GM19043 (cell line): ENCODE measurements around the gene CHAF1B.
"Not testable (repeated sequence)": the region's sequence is repeated elsewhere in the genome, so short reads cannot be mapped to it uniquely, and the experiment has no call there.

ENCODE experiments used
- ATAC-seq: cut with Tn5 transposase; IDR thresholded peaks from one replicate; pipeline ENCODE4 v1.9.1; 2021; ENCODE audit warnings: low read depth; ENCODE audit not compliant: unreplicated experiment

The CHAF1B gene

DNA sequence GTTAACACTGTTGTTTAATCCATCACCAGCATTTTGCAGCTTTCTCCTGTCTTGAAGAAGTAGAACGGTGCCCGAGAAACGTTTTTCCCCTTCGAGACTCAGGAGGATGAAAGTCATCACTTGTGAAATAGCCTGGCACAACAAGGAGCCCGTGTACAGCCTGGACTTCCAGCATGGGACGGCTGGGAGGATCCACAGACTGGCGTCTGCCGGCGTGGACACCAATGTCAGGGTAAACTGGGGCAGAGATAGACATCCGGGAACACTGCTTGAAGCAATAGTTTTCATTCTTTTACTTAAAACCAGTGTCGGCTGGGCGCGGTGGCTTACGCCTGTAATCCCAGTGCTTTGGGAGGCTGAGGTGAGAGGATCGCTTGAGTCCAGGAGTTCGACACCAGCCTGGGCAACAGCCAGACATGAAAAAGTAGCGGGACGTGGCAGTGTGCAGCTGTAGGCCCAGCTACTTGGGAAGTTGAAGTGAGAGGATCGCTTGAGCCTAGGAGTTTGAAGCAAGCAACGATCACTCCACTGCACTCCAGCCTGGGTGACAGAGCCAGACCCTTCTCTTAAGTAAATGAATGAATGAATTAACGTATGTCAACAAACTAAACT is 945 bp downstream of the CHAF1B start:
- no peak for ATAC-seq

GRCh38 chr21:36388096-36388495 is 2.9 kb downstream of the CHAF1B start:
- ATAC-seq, result no peak

- no peak for ATAC-seq
Measured at GRCh38 chr21:36388835-36389234, 3.6 kb downstream of the CHAF1B start.

GRCh38 chr21:36391649-36392048 is 6.5 kb downstream of the CHAF1B start:
- not testable (repeated sequence) for ATAC-seq

DNA sequence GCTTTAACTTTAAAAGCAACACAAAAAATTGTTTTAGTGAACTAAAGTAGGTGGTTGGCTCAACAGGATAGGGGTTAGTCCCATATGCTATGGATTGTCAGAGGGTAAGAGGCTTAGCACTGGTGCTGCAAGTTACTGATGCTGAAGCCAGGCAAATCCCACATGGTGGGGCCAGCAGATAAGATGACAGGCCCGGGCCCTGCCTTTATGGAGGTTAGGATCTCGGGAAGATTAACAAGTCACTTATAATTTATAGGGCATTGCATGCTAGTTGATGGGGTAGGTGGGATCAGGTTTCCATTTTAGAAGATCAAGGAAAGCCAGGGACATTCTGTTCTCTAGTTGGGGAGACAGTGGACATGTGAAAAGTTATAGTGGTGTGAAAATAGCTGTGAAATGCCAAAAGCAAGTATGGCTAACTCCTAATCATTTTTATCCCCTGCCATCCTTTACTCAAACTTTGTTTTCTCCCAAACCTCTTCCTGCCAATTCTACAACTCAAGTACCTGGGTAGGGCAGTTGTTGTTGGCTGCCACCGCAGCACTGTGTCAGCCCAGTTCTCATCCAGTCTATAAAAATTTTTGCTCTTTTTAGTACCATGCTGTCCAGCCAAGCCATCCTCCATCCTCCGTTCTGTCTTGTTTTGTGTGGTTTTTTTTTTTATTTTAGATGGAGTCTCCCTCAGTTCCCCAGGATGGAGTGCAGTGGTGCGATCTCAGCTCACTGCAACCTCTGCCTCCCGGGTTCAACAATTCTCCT is 10.3 kb downstream of the CHAF1B start:
- ATAC-seq, result no peak

GRCh38 chr21:36396325-36396724 is 11.1 kb downstream of the CHAF1B start:
- ATAC-seq, result no peak

- ATAC-seq, result no peak
Measured at GRCh38 chr21:36396971-36397370, 11.8 kb downstream of the CHAF1B start.

GRCh38 chr21:36397606-36398005 is 12.4 kb downstream of the CHAF1B start:
- ATAC-seq, result no peak

- not testable (repeated sequence) for ATAC-seq
Measured at GRCh38 chr21:36399736-36400135, 14.5 kb downstream of the CHAF1B start.

DNA sequence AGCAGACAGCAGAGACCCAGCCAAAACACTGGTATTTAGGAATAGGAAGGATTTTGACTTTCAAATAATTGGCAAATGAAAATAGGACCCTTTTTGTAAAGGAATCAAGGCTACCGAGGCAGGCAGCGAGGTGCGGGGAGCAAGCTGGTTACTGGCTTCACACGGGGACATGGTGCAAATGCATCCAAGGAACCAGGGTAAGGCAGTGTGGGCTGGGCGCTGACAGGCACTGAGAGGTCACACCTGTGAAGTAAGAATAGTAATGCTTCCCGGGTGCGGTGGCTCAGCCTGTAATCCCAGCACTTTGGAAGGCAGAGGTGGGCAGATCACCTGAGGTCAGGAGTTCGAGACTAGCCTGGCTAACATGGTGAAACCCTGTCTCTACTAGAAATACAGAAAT is 15.5 kb downstream of the CHAF1B start:
- ATAC-seq, result no peak

DNA sequence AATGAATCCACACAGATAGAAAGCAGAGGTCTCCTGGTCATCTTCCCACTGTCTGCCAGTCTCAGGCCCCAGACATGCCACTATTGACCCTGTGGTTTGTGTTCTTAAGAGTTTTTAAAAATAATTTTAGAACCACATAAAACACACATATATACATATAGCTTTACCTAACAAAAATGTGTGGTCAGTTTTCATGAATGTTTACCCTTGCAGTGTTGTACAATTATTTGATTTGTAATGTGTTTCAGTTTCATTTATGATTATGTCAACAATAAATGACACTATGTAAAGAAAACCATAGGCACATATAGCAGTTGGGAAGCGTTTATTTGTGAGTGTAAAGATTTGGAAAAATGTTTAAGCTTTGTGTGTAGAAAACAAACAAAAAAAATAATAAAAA is 17.1 kb downstream of the CHAF1B start:
- ATAC-seq, result no peak

- no peak for ATAC-seq
Measured at GRCh38 chr21:36403713-36404112, 18.5 kb downstream of the CHAF1B start.

DNA sequence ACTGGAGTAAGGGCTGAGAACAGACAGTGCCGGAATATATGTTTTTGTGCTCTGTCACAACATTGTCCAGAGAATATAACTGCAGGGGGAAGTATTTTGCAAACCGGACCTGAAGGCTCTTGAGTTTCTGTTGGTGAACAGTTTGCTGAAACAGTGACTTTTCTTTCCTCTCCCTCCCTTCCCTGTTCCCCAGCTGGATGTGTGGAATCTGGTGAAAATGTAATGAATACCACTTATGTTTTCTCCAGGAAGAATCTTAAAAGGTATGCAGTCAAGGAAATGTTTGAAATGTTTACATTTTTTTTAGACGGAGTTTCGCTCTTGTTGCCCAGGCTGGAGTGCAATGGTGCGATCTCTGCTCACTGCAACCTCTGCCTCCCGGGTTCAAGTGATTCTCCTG is 23.4 kb downstream of the CHAF1B start:
- no peak for ATAC-seq

- no peak for ATAC-seq
Measured at GRCh38 chr21:36411301-36411700, 26.1 kb downstream of the CHAF1B start.

DNA sequence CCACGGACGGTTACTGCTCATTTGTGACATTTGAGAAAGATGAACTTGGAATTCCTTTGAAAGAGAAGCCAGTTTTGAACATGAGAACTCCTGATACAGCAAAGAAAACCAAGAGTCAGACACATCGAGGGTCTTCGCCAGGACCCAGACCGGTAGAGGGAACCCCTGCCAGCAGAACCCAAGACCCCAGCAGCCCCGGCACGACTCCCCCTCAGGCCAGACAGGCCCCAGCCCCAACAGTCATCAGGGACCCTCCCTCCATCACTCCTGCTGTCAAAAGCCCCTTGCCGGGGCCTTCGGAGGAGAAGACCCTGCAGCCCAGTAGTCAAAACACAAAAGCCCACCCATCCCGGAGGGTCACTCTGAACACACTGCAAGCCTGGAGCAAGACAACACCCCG is 27.7 kb downstream of the CHAF1B start:
- ATAC-seq, result no peak

GRCh38 chr21:36415375-36415774 is 30.2 kb downstream of the CHAF1B start:
- no peak for ATAC-seq

GRCh38 chr21:36419241-36419640 is 34.0 kb downstream of the CHAF1B start:
- no peak for ATAC-seq

DNA sequence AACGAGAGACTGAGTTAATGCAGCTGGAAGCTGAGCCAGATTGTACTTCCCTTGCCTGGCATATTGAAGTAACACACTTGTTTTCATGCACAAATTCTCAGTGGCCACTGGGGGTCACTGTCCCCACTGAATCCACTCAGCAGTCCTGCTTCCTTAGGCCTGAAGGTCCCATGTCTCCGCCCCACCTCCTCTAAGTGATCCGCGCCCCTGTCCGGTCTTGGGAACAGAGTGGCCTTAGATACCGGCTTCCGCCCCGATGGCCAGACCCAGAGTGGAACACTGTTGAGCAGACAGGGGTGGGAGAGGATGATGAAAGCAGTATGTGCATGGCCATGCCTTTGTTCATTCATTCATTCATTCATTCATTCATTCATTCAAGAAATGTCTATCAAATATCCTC is 34.8 kb downstream of the CHAF1B start:
- no peak for ATAC-seq

DNA sequence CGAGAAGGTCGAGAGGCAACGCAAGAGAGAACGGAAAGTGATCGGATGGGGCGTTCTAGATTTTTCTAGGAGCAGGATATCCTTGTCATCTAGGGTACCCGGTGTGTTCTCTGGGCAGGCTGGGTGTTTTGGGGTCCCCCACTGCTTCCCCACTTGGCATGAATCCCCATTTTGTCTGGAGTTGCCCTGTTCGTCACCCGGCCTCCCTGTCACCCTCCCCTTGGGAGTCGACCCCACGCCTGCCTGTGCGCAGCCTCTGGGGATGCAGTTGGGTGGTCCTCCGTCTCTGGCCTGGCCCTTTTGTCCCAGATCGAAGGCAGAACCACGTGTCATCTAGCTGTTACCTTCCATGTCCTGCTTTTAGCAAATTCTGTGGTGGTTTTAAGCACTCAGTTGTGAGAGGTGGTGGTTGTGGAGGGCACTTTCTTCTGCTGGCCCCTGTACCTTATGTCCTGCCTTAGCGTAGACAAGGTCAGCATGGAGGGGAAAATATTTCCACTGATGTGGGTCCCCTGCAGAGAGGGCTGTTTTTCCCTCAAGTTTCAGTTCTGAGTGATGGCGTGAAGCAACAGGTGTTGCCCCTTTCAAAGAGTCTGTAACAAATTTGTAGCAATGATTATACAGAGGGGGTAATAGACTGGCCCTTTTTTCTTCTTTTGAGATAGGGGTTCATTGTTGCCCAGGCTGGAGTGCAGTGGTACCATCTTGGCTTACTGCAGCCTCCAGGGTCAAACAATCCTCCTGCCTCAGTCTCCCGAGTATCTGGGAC is 35.6 kb downstream of the CHAF1B start:
- ATAC-seq, result no peak

DNA sequence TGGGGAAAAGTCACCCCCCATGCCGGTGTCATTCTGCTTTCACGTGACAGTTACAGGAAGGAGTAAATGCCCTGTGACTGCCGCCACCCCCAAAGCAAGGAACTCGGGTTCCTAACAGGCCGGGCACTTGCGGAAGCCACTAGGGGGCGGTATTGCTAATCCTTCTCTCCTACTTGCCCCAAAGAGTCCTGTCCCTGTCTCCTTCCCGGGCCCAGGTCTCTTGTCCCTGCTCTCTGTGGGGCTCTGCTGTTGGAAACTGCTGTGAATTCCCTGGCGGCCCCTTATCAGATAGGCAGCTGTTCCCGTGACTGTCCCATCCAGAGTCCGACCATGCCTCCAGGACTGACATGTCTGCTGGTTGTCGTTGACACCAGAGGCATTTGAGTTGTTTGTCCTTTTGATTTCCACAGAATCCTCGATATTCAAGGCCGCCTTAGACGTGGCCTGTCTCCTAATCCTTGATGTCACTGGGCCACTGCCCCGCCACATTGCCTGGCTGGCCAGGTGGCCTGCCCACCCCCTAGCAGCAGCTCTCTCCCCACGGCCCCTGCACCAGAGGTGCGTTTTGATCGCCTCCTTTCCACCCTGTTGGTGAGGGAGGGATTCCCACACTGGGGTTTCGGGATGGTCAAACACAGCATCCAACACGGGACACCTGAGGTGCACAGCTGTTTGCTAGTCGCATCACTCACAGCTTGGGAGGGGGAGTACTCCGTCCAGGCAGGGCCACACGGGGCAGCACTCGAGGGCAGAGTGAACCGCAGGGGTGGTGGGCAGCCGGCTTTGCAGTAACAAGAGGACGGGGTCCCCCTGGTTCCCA is 37.3 kb downstream of the CHAF1B start:
- no peak for ATAC-seq
